Endothelial cell (in vitro differentiated cells): ENCODE data around the gene CGN. TPM values are rescaled to one million over a fixed set of nuclear protein-coding genes. Genes with fewer than 3 reads are reported as not detected.

Source experiments
- DNase-seq: peaks from one replicate; pipeline ENCODE4 v3.0.0; 2021; ENCODE audit warnings: low spot score
- H3K27ac Mint-ChIP-seq: one replicate; pipeline ENCODE4 v1.8.0; 2021; ENCODE audit warnings: mixed read lengths, inconsistent platforms; ENCODE audit not compliant: unreplicated experiment
- H3K27me3 Mint-ChIP-seq: one replicate; pipeline ENCODE4 v1.8.0; 2021; ENCODE audit warnings: mild to moderate bottlenecking, moderate library complexity, mixed read lengths, inconsistent platforms; ENCODE audit not compliant: unreplicated experiment
- H3K36me3 Mint-ChIP-seq: one replicate; pipeline ENCODE4 v1.8.0; 2021; ENCODE audit warnings: mild to moderate bottlenecking, low read depth, mixed read lengths, inconsistent platforms; ENCODE audit not compliant: unreplicated experiment
- H3K4me1 Mint-ChIP-seq: one replicate; pipeline ENCODE4 v1.8.0; 2021; ENCODE audit warnings: mild to moderate bottlenecking, mixed read lengths, inconsistent platforms; ENCODE audit not compliant: unreplicated experiment
- H3K4me3 Mint-ChIP-seq: one replicate; pipeline ENCODE4 v1.8.0; 2021; ENCODE audit warnings: mild to moderate bottlenecking, mixed read lengths, inconsistent platforms; ENCODE audit not compliant: unreplicated experiment
- H3K9me3 Mint-ChIP-seq: one replicate; pipeline ENCODE4 v1.8.0; 2021; ENCODE audit warnings: mixed read lengths, inconsistent platforms; ENCODE audit not compliant: unreplicated experiment
- total RNA-seq: library from RNA; stranded (reverse); fragmentation: NEBNext Ultra II Directional; extraction: Animal tissue kit (Norgen Biotek cat#: 25700); gene quantifications from one replicate; pipeline ENCODE4 v1.2.1, GENCODE V29; 2021; ENCODE audit not compliant: unreplicated experiment
- TF ChIP-seq, protein P1 (sequence below): fragments of 200-600 bp; sonication (generic); IDR thresholded peaks from one replicate; pipeline ENCODE4 v1.5.0; 2021; ENCODE audit warnings: antibody characterized with exemption; ENCODE audit not compliant: unreplicated experiment

The CGN gene
- total RNA-seq, 1 donor from 2014 or later: 50.7 TPM

DNA sequence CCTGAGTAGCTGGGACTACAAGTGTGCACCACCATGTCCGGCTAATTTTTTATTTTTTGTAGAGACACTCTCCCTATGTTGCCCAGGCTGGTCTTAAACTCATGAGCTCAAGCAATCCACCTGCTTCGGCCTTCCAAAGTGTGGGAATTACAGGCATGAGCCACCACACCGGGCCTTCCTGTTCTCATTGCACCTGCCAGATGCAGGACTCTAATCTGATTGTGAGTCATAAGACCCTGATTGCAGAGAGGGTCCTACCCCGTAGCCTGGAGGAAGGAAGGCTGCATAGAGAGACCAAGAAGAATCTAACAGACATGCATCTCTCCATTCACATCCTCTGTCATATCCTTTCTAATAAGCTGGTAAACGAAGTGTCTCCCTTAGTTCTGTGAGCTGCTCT is 19.5 kb upstream of the CGN start:
- Mint-ChIP-seq H3K36me3 (no peaks in the 10 kb centered on the region), H3K9me3 (no peaks in the 10 kb centered on the region), H3K27me3 (peaks cover 3% of the 10 kb centered on the region), H3K4me1 (peaks cover 35% of the 10 kb centered on the region), H3K27ac (peak overlapping the region; percentile 95), H3K4me3 (no peak overlapping the region)
- TF ChIP-seq, protein P1, sequence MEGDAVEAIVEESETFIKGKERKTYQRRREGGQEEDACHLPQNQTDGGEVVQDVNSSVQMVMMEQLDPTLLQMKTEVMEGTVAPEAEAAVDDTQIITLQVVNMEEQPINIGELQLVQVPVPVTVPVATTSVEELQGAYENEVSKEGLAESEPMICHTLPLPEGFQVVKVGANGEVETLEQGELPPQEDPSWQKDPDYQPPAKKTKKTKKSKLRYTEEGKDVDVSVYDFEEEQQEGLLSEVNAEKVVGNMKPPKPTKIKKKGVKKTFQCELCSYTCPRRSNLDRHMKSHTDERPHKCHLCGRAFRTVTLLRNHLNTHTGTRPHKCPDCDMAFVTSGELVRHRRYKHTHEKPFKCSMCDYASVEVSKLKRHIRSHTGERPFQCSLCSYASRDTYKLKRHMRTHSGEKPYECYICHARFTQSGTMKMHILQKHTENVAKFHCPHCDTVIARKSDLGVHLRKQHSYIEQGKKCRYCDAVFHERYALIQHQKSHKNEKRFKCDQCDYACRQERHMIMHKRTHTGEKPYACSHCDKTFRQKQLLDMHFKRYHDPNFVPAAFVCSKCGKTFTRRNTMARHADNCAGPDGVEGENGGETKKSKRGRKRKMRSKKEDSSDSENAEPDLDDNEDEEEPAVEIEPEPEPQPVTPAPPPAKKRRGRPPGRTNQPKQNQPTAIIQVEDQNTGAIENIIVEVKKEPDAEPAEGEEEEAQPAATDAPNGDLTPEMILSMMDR: no peak
- no peak for DNase-seq

DNA sequence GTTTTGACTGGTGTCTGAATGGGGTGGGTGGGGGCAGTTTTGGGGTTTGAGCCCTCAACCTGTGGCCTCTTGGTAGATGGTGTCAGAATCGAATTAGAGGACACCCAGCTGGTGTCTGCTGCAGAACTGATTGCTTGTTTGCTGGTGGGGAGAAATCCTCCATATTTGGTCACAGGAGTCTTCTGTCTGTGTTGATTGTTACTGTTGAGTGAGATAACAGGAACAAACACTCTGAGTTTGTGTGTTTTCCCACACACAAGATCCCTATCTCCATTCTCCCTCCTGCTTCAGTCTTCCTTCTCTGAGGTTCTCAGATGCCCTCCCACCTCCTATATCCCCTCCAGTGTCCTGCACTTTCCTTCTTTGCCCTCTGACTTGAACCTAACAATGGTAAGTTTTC is 19.1 kb upstream of the CGN start:
- no peak for DNase-seq
- Mint-ChIP-seq H3K27ac (peak overlapping the region; percentile 95), H3K4me3 (no peak overlapping the region), H3K27me3 (peaks cover 3% of the 10 kb centered on the region), H3K4me1 (peaks cover 35% of the 10 kb centered on the region), H3K9me3 (no peaks in the 10 kb centered on the region), H3K36me3 (no peaks in the 10 kb centered on the region)
- TF ChIP-seq, protein P1: no peak

DNA sequence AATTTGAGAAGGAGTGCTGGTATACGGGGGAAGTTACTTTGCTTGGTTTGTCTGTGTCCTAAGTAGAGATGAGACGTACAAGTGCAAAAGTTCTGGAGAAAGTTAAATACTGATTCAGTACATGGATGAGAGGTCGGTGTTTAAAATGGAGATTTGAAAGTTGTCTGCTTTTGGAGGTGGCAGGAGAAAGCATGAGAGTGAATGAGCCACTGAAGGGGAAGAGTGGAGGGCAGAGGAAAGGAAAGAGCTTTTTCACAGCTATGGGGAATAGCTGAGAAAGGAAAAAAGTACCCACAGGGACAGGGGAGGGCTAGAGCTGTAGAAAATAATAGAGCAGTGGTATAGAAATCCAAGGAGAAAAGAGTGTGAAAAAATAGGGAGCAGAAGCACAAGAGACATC is 18.1 kb upstream of the CGN start:
- Mint-ChIP-seq H3K4me3 (peak overlapping the region; percentile 0), H3K27ac (peak overlapping the region; percentile 80), H3K27me3 (peaks cover 3% of the 10 kb centered on the region), H3K36me3 (no peaks in the 10 kb centered on the region), H3K4me1 (peaks cover 35% of the 10 kb centered on the region), H3K9me3 (no peaks in the 10 kb centered on the region)
- TF ChIP-seq, protein P1: no peak
- no peak for DNase-seq

- peaks cover 39% of the 10 kb centered on the region for H3K4me1 Mint-ChIP-seq
- DNase-seq: no peak
- no peaks in the 10 kb centered on the region for H3K9me3 Mint-ChIP-seq
- H3K4me3 Mint-ChIP-seq: no peak overlapping the region
- H3K36me3 Mint-ChIP-seq: no peaks in the 10 kb centered on the region
- TF ChIP-seq, protein P1: no peak
- H3K27ac Mint-ChIP-seq: peak overlapping the region; percentile 70
- H3K27me3 Mint-ChIP-seq: peaks cover 1% of the 10 kb centered on the region
These were observed 16.4 kb upstream of the CGN start for GRCh38 chr1:151494741-151495281.

GRCh38 chr1:151495316-151495715 is 15.9 kb upstream of the CGN start:
- Mint-ChIP-seq H3K4me3 (no peak overlapping the region), H3K27me3 (peaks cover 1% of the 10 kb centered on the region), H3K4me1 (peaks cover 39% of the 10 kb centered on the region), H3K36me3 (peaks cover under 1% of the 10 kb centered on the region), H3K27ac (peak overlapping the region; percentile 70), H3K9me3 (no peaks in the 10 kb centered on the region)
- TF ChIP-seq, protein P1: no peak
- no peak for DNase-seq
